ENCODE measurements around the gene SLC35F2. TPM values are rescaled to one million over a fixed set of nuclear protein-coding genes. Genes with fewer than 3 reads are reported as not detected.
"Not testable (repeated sequence)": the region's sequence is repeated elsewhere in the genome, so short reads cannot be mapped to it uniquely, and the experiment has no call there.

The SLC35F2 gene
- polyA plus RNA-seq, 2 of the 4 experiments (the other 2 are of a cell fraction): 27.0 to 32.8 TPM

DNA sequence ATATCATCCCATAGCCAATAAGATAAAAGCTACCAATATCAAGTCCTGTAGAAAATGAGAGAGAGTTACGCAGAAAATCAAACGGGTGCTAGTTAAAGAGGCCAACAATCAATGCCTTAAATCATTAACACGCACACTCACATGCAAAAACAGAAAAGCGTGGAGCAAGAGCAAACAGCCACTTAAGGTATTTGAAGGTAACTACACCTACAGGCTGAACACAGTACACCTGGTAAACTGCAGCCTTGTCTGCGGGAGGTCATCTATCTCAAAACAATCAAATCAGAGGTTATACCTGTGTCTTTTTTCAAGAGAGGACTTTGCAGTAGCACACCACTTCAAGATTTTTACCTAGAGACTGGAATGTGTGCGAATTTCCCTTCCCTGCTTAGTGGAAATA, 23.6 kb downstream of the SLC35F2 start:
- WGBS (ENCODE audit: missing lambda C conversion rate): 87% methylated on average over 6 of the region's 6 CpGs
- POLR2A ChIA-PET: no interaction called here
- no peaks in the 10 kb centered on the region for H3K9me3 ChIP-seq
- no peak overlapping the region for H3K4me3 ChIP-seq
- peaks cover 33% of the 10 kb centered on the region for H3K4me1 ChIP-seq
- DNase-seq (ENCODE audit: low read depth in 1 of 2, low spot score in 1 of 2) (no peak), FAIRE-seq (no peak), ATAC-seq (no peak)
- no peak for TF ChIP-seq SMC3 (IDR thresholded peaks at IDR 0.05)
- no peak for TF ChIP-seq CHD4 (IDR thresholded peaks at IDR 0.05; ENCODE audit: borderline replicate concordance)
- no peak for TF ChIP-seq MYC (IDR thresholded peaks at IDR 0.05; ENCODE audit: borderline replicate concordance, low read length)
- TF ChIP-seq HOXB5 (CRISPR knock-in tag; IDR thresholded peaks at IDR 0.05): no peak
- TF ChIP-seq, protein P1, sequence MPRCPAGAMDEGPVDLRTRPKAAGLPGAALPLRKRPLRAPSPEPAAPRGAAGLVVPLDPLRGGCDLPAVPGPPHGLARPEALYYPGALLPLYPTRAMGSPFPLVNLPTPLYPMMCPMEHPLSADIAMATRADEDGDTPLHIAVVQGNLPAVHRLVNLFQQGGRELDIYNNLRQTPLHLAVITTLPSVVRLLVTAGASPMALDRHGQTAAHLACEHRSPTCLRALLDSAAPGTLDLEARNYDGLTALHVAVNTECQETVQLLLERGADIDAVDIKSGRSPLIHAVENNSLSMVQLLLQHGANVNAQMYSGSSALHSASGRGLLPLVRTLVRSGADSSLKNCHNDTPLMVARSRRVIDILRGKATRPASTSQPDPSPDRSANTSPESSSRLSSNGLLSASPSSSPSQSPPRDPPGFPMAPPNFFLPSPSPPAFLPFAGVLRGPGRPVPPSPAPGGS (IDR thresholded peaks at IDR 0.05): no peak
- TF ChIP-seq, protein P2, sequence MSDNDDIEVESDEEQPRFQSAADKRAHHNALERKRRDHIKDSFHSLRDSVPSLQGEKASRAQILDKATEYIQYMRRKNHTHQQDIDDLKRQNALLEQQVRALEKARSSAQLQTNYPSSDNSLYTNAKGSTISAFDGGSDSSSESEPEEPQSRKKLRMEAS (IDR thresholded peaks at IDR 0.05): no peak
- no peak for TF ChIP-seq EHF (CRISPR knock-in tag; IDR thresholded peaks at IDR 0.05)
- no peak for TF ChIP-seq POLR2AphosphoS2 (conservative IDR thresholded peaks at IDR 0.05; ENCODE audit: low read length)
- CTCF ChIA-PET: no interaction called here
- H3K27ac ChIP-seq: no peak overlapping the region
- H3K4me2 ChIP-seq: no peak overlapping the region

DNA sequence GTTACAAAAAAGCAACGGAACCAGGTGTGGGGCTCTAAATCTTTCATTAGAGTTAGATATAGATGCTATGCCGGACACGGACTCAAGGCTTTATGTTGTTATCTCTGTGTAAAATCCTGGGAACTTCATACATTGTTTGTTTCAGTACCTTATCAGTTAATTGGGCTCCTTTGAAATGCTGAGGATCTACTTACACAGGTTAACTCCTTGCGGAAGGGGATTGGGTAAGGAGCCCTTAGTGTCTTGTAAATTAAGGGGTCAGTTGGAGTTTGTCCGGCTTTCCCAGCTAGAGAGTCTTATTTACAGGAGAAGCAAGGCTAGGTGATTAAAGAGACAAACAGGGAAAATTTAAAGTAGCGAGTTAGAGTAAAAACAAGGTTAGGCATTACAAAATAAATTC, 24.7 kb downstream of the SLC35F2 start:
- H3K4me1 ChIP-seq: peaks cover 22% of the 10 kb centered on the region
- CTCF ChIA-PET; H3K4me3 ChIP-seq; H3K27ac ChIP-seq; ATAC-seq; H3K9me3 ChIP-seq; DNase-seq (ENCODE audit: low read depth in 1 of 2, low spot score in 1 of 2); POLR2A ChIA-PET; FAIRE-seq; H3K4me2 ChIP-seq: not testable (repeated sequence)
- WGBS (ENCODE audit: missing lambda C conversion rate): 94% methylated on average over 6 of the region's 6 CpGs

DNA sequence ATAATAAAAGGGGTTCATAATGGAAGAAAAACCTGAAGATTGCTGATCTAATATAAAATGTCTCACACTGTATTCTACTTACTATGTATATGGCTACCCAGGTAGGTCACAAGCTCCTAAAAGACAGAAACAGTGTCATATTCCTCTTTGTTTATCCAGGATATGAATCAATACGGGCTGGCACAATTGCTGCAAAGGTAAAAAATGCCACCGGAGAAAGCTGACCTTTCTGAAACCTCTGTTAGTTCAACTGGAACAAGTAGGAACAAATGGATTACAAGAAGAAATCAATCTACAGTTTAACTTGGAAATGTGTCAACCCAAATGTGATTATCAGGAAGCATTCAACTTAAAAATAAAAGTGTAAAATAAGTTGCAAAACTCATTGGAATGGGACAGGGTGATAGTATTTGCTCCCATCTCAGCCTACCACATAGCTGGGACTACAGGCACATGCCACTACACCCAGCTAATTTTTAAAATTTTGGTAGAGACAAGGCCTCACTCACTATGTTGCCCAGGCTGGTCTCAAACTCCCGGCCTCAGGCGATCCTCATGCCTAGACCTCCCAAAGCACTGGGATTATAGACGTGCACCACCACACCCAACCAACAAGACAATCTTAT, 27.6 kb downstream of the SLC35F2 start:
- ChIA-PET CTCF (interaction anchor here (0.5 to 1.4 kb wide), 3 partner anchors 8 to 158 kb away, joined by 3 to 4 read pairs (median 4); no protein-coding TSS in a partner anchor), POLR2A (no interaction called here)
- 54% methylated on average over 5 of the region's 5 CpGs for WGBS (ENCODE audit: missing lambda C conversion rate)
- H3K4me3 ChIP-seq: no peak overlapping the region
- TF ChIP-seq, protein P2 (IDR thresholded peaks at IDR 0.05): no peak
- TF ChIP-seq, protein P1 (IDR thresholded peaks at IDR 0.05): no peak
- no peak for TF ChIP-seq NR3C1 (IDR thresholded peaks at IDR 0.05)
- TF ChIP-seq HDAC2 (IDR thresholded peaks at IDR 0.05): no peak
- TF ChIP-seq MAFK (IDR thresholded peaks at IDR 0.05; ENCODE audit: partially characterized antibody): no peak
- TF ChIP-seq FOSB (CRISPR knock-in tag; IDR thresholded peaks at IDR 0.05): no peak
- no peak for TF ChIP-seq HMGXB4 (CRISPR knock-in tag; IDR thresholded peaks at IDR 0.05; ENCODE audit: borderline replicate concordance)
- TF ChIP-seq, protein P3, sequence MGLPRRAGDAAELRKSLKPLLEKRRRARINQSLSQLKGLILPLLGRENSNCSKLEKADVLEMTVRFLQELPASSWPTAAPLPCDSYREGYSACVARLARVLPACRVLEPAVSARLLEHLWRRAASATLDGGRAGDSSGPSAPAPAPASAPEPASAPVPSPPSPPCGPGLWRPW (IDR thresholded peaks at IDR 0.05): no peak
- no peak for ATAC-seq
- H3K4me1 ChIP-seq: peaks cover 20% of the 10 kb centered on the region
- peak overlapping the region; percentile 42 to 46; a peak in 3 of 6 replicates for H3K27ac ChIP-seq
- FAIRE-seq: no peak
- peak overlapping the region; percentile 55 for H3K4me2 ChIP-seq
- H3K9me3 ChIP-seq: no peaks in the 10 kb centered on the region
- DNase-seq (ENCODE audit: low read depth in 1 of 2, low spot score in 1 of 2): no peak

Data from A549 (cell line).